Caco-2 (cell line): ENCODE results near the gene RPE. TPM values are rescaled to one million over a fixed set of nuclear protein-coding genes. Genes with fewer than 3 reads are reported as not detected.

Experiments
- BruUV-seq: library from RNA; stranded (reverse); fragments of 400-500 nt; replicated peaks from 2 replicates; lab custom pipeline; 2021; lab: Mats Ljungman, UMichigan
- CTCF ChIA-PET: fragments of 300-600 bp; sonication (Branson Sonifier 250); formaldehyde crosslinking; loops from one replicate; lab custom pipeline; 2022; ENCODE audit warnings: antibody characterized with exemption; lab: Charles Lee
- POLR2A ChIA-PET: fragments of 300-600 bp; sonication (Branson Sonifier 250); formaldehyde crosslinking; loops from one replicate; lab custom pipeline; 2022; ENCODE audit warnings: antibody characterized with exemption; lab: Charles Lee
- DNase-seq, 2 experiments: peaks; one replicate each; pipeline versions ENCODE4 v3.0.0 to v3.0.0-alpha.2; 2020 to 2022
- H3K27me3 ChIP-seq: replicated peaks from 2 replicates; pipeline ENCODE4 v1.6.0; 2011; ENCODE audit warnings: low read length; ENCODE audit not compliant: control insufficient read depth, insufficient read depth
- H3K36me3 ChIP-seq: 2 replicates; pipeline ENCODE4 v1.5.1; 2011; ENCODE audit warnings: low read length; ENCODE audit not compliant: control insufficient read depth, insufficient read depth
- H3K4me1 ChIP-seq: fragments of 250-450 bp; sonication (Bioruptor Pico); 2 replicates; pipeline ENCODE4 v1.5.1; 2020; ENCODE audit warnings: mild to moderate bottlenecking
- H3K4me3 ChIP-seq: 2 replicates; pipeline ENCODE4 v1.5.1; 2011; ENCODE audit warnings: low read depth, mild to moderate bottlenecking, control low read depth, low read length
- H3K9me3 ChIP-seq: fragments of 250-450 bp; sonication (Bioruptor Pico); 2 replicates; pipeline ENCODE4 v1.5.1; 2020; ENCODE audit warnings: mild to moderate bottlenecking, moderate library complexity
- H3K27ac Mint-ChIP-seq: one replicate; pipeline ENCODE4 v1.8.0; 2022; ENCODE audit warnings: mixed read lengths; ENCODE audit not compliant: unreplicated experiment
- H3K27me3 Mint-ChIP-seq: one replicate; pipeline ENCODE4 v1.8.0; 2022; ENCODE audit warnings: mixed read lengths; ENCODE audit not compliant: insufficient read depth, unreplicated experiment
- H3K36me3 Mint-ChIP-seq: one replicate; pipeline ENCODE4 v1.8.0; 2022; ENCODE audit warnings: mild to moderate bottlenecking, mixed read lengths; ENCODE audit not compliant: insufficient read depth, unreplicated experiment
- H3K4me1 Mint-ChIP-seq: one replicate; pipeline ENCODE4 v1.8.0; 2022; ENCODE audit warnings: low read depth, mixed read lengths; ENCODE audit not compliant: unreplicated experiment
- H3K4me3 Mint-ChIP-seq: one replicate; pipeline ENCODE4 v1.8.0; 2022; ENCODE audit warnings: mild to moderate bottlenecking, moderate library complexity, mixed read lengths; ENCODE audit not compliant: unreplicated experiment
- H3K9me3 Mint-ChIP-seq: one replicate; pipeline ENCODE4 v1.8.0; 2022; ENCODE audit warnings: mixed read lengths; ENCODE audit not compliant: unreplicated experiment
- CTCF ChIP-seq, 2 experiments: fragments of 200-600 bp in 1 of 2; IDR thresholded peaks; 1 replicate in 1 of 2; 2 replicates in 1 of 2; pipeline versions ENCODE4 v1.5.1 to v1.8.0; 2011 to 2022; ENCODE audit warnings: antibody characterized with exemption in 1 of 2, control low read depth in 1 of 2, inconsistent platforms in 1 of 2, low read depth in 1 of 2, low read length in 1 of 2, mild to moderate bottlenecking in 1 of 2, moderate library complexity in 1 of 2; ENCODE audit not compliant: insufficient read depth in 1 of 2, severe bottlenecking in 1 of 2, unreplicated experiment in 1 of 2
- intact Hi-C: fragments of 100-400 bp; cut with micrococcal nuclease; formaldehyde crosslinking; loops from one replicate; pipeline ENCODE4 v1.10.0; 2022; ENCODE audit not compliant: unreplicated experiment
- total RNA-seq: library from RNA; stranded (reverse); gene quantifications from 2 replicates; pipeline ENCODE4 v1.2.3, GENCODE V29; 2022

The RPE gene
- total RNA-seq, 1 experiment from 2014 or later: 92.9 TPM

- Mint-ChIP-seq H3K27ac (no peak overlapping the region), H3K27me3 (peaks cover 4% of the 10 kb centered on the region), H3K9me3 (no peaks in the 10 kb centered on the region), H3K4me3 (no peak overlapping the region), H3K4me1 (peaks cover 7% of the 10 kb centered on the region), H3K36me3 (peaks cover 23% of the 10 kb centered on the region)
- POLR2A ChIA-PET: no interaction called here
- BruUV-seq: no TSS peak
- Histone ChIP-seq H3K4me1 (no peaks in the 10 kb centered on the region), H3K36me3 (no peaks in the 10 kb centered on the region), H3K9me3 (no peaks in the 10 kb centered on the region), H3K4me3 (no peak overlapping the region), H3K27me3 (no peaks in the 10 kb centered on the region)
- no peak for TF ChIP-seq CTCF (IDR thresholded peaks at IDR 0.05; ENCODE audit: insufficient read depth in 1 of 2, low read depth in 1 of 2, low read length in 1 of 2, severe bottlenecking in 1 of 2, unreplicated experiment in 1 of 2)
- no peak for DNase-seq
- CTCF ChIA-PET: no interaction called here
- intact Hi-C loops: no loop called here
These were observed 25.7 kb downstream of the RPE start for GRCh38 chr2:210028178-210028577.

GRCh38 chr2:210034087-210034683, 31.7 kb downstream of the RPE start:
- no TSS peak for BruUV-seq
- Mint-ChIP-seq H3K27ac (no peak overlapping the region), H3K27me3 (peaks cover 6% of the 10 kb centered on the region), H3K4me3 (no peak overlapping the region), H3K9me3 (no peaks in the 10 kb centered on the region), H3K36me3 (peaks cover 8% of the 10 kb centered on the region), H3K4me1 (no peaks in the 10 kb centered on the region)
- no peak for TF ChIP-seq CTCF (IDR thresholded peaks at IDR 0.05; ENCODE audit: insufficient read depth in 1 of 2, low read depth in 1 of 2, low read length in 1 of 2, severe bottlenecking in 1 of 2, unreplicated experiment in 1 of 2)
- Histone ChIP-seq H3K9me3 (no peaks in the 10 kb centered on the region), H3K4me3 (no peak overlapping the region), H3K36me3 (no peaks in the 10 kb centered on the region), H3K27me3 (no peaks in the 10 kb centered on the region), H3K4me1 (no peaks in the 10 kb centered on the region)
- POLR2A ChIA-PET: no interaction called here
- CTCF ChIA-PET: no interaction called here
- intact Hi-C loops: no loop called here
- no peak for DNase-seq

- H3K27me3 ChIP-seq: no peaks in the 10 kb centered on the region
- POLR2A ChIA-PET: no interaction called here
- H3K36me3 ChIP-seq: no peaks in the 10 kb centered on the region
- intact Hi-C loops: no loop called here
- Mint-ChIP-seq H3K36me3 (peaks cover 8% of the 10 kb centered on the region), H3K4me3 (no peak overlapping the region), H3K27me3 (peaks cover 6% of the 10 kb centered on the region), H3K27ac (no peak overlapping the region), H3K9me3 (no peaks in the 10 kb centered on the region), H3K4me1 (no peaks in the 10 kb centered on the region)
- CTCF ChIA-PET: no interaction called here
- H3K4me1 ChIP-seq: no peaks in the 10 kb centered on the region
- no peak for TF ChIP-seq CTCF (IDR thresholded peaks at IDR 0.05; ENCODE audit: insufficient read depth in 1 of 2, low read depth in 1 of 2, low read length in 1 of 2, severe bottlenecking in 1 of 2, unreplicated experiment in 1 of 2)
- no peaks in the 10 kb centered on the region for H3K9me3 ChIP-seq
- DNase-seq: no peak
- no TSS peak for BruUV-seq
- no peak overlapping the region for H3K4me3 ChIP-seq
These were observed 33.2 kb downstream of the RPE start for GRCh38 chr2:210035679-210036078.
